GM19193 (cell line): ENCODE data around the gene RPS2.
A peak's percentile ranks its signal among the peaks of the same experiment; 100 is the strongest.

Source experiments
- POLR2A ChIP-seq: IDR thresholded peaks from 4 replicates; pipeline ENCODE4 v1.6.1; 2011; ENCODE audit not compliant: insufficient read depth, insufficient read length; ENCODE audit errors: extremely low read depth

Gene RPS2

GRCh38 chr16:1963806-1964505 is 670 bp downstream of the RPS2 start:
- no peak for TF ChIP-seq POLR2A

- peak; percentile 35 for TF ChIP-seq POLR2A
Measured at GRCh38 chr16:1962161-1963153, 2.2 kb downstream of the RPS2 start.

GRCh38 chr16:1961651-1962067 is 3.0 kb downstream of the RPS2 start:
- TF ChIP-seq POLR2A = no peak

GRCh38 chr16:1960665-1961630 is 3.7 kb downstream of the RPS2 start:
- peak; percentile 74 for TF ChIP-seq POLR2A

- TF ChIP-seq POLR2A = peak; percentile 79
Measured at GRCh38 chr16:1959269-1960039, 5.2 kb downstream of the RPS2 start, which contains the start of gene NDUFB10. Gene NDUFB10, plus strand, starts transcription at chr16:1959538. Its CDS starts 87 bp downstream, at chr16:1959625.

GRCh38 chr16:1958715-1959268 is 5.8 kb downstream of the RPS2 start:
- TF ChIP-seq POLR2A = no peak

- no peak for TF ChIP-seq POLR2A
Measured at GRCh38 chr16:1953734-1954133, 10.9 kb downstream of the RPS2 start.

GRCh38 chr16:1950559-1950958 is 14.1 kb downstream of the RPS2 start:
- no peak for TF ChIP-seq POLR2A

- TF ChIP-seq POLR2A = no peak
Measured at GRCh38 chr16:1950047-1950446, 14.6 kb downstream of the RPS2 start.

GRCh38 chr16:1949507-1949906 is 15.1 kb downstream of the RPS2 start:
- TF ChIP-seq POLR2A = no peak

- TF ChIP-seq POLR2A = no peak
Measured at GRCh38 chr16:1947369-1947670, 17.3 kb downstream of the RPS2 start.

- TF ChIP-seq POLR2A = no peak
Measured at GRCh38 chr16:1946495-1947368, 17.9 kb downstream of the RPS2 start.
